Type B pancreatic cell (in vitro differentiated cells): ENCODE data around the gene RAD21L1. TPM values are rescaled to one million over a fixed set of nuclear protein-coding genes. Genes with fewer than 3 reads are reported as not detected.

Experiments
- DNase-seq: peaks from one replicate; pipeline ENCODE4 v3.0.0; 2021; ENCODE audit warnings: mixed read lengths; ENCODE audit not compliant: unreplicated experiment; ENCODE audit errors: extremely low spot score
- H3K27ac Mint-ChIP-seq: 2 replicates; pipeline ENCODE4 v1.8.0; 2021; ENCODE audit warnings: mild to moderate bottlenecking, mixed read lengths
- H3K27me3 Mint-ChIP-seq: 2 replicates; pipeline ENCODE4 v1.8.0; 2021; ENCODE audit warnings: mixed read lengths
- H3K36me3 Mint-ChIP-seq: 2 replicates; pipeline ENCODE4 v1.8.0; 2021; ENCODE audit warnings: mixed read lengths
- H3K4me1 Mint-ChIP-seq: one replicate; pipeline ENCODE4 v1.8.0; 2021; ENCODE audit warnings: mixed read lengths; ENCODE audit not compliant: unreplicated experiment
- H3K4me3 Mint-ChIP-seq: 2 replicates; pipeline ENCODE4 v1.8.0; 2021; ENCODE audit warnings: mild to moderate bottlenecking, mixed read lengths
- H3K9me3 Mint-ChIP-seq: 2 replicates; pipeline ENCODE4 v1.8.0; 2021; ENCODE audit warnings: mixed read lengths
- CTCF ChIP-seq: fragments of 200-600 bp; sonication (generic); conservative IDR thresholded peaks from 2 replicates; pipeline ENCODE4 v1.5.0; 2021; ENCODE audit warnings: antibody characterized with exemption, mild to moderate bottlenecking
- total RNA-seq: library from RNA; stranded (reverse); gene quantifications from 2 replicates; pipeline ENCODE4 v1.2.1, GENCODE V29; 2021; ENCODE audit warnings: low replicate concordance

RAD21L1 gene
- total RNA-seq, 1 donor from 2014 or later: not detected

- Mint-ChIP-seq H3K4me3 (no peak overlapping the region), H3K27me3 (peaks cover 3% of the 10 kb centered on the region), H3K9me3 (no peaks in the 10 kb centered on the region), H3K27ac (no peak overlapping the region), H3K4me1 (no peaks in the 10 kb centered on the region), H3K36me3 (no peaks in the 10 kb centered on the region)
- no peak for TF ChIP-seq CTCF
- DNase-seq: no peak
These were observed 68.0 kb downstream of the RAD21L1 start for GRCh38 chr20:1293641-1294379.

DNA sequence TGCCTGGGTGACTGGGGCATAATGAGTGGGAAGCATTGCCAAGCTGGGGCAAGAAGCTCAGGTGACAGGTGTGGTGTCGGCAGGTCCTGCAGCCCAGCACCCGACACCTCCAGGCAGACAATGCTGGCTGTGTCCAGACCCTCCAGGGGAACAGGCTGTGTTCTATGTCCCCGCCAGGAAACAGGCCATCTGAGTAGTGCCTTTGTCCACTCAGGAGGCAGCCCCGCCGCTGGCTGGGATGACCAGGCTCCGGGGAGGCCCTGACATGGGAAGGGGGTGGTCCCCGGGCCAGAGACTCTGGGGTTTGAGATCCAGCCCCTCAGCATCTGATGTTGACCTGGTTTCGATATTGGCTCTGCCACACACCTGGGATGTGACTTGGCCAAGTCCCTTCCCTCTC, 68.7 kb downstream of the RAD21L1 start:
- Mint-ChIP-seq H3K4me3 (no peak overlapping the region), H3K4me1 (no peaks in the 10 kb centered on the region), H3K9me3 (no peaks in the 10 kb centered on the region), H3K27me3 (peaks cover 3% of the 10 kb centered on the region), H3K36me3 (no peaks in the 10 kb centered on the region), H3K27ac (no peak overlapping the region)
- TF ChIP-seq CTCF: no peak
- DNase-seq: no peak

GRCh38 chr20:1295276-1295930, 69.6 kb downstream of the RAD21L1 start:
- Mint-ChIP-seq H3K4me3 (no peak overlapping the region), H3K9me3 (no peaks in the 10 kb centered on the region), H3K36me3 (no peaks in the 10 kb centered on the region), H3K27me3 (peaks cover 2% of the 10 kb centered on the region), H3K27ac (no peak overlapping the region), H3K4me1 (no peaks in the 10 kb centered on the region)
- no peak for DNase-seq
- no peak for TF ChIP-seq CTCF

DNA sequence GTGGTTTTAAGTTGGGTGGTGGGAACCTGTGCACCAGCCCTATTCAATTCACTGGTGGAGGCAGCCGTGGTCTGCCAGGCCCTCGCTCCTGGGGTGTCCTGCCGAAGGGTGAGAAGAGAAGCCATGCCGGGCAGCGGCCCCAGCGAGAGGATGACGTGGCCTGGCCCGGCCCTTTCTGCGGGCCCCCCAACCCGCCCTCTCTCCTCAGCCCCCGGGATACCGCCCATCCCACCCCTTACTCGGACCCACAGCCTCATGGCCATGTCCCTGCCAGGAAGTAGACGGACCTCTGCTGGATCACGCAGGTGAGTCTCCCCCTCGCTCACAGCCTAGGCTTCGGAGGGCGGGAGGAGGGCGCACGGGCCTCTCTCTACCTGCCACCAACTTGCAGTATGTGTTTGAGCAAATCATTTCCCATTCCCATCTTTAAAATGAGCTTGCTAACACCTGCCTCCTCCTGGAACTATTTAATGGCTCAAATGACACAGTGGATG, 70.3 kb downstream of the RAD21L1 start:
- DNase-seq: no peak
- no peak overlapping the region for H3K4me3 Mint-ChIP-seq
- TF ChIP-seq CTCF: no peak
- no peaks in the 10 kb centered on the region for H3K9me3 Mint-ChIP-seq
- H3K27me3 Mint-ChIP-seq: no peaks in the 10 kb centered on the region
- H3K27ac Mint-ChIP-seq: no peak overlapping the region
- H3K36me3 Mint-ChIP-seq: no peaks in the 10 kb centered on the region
- H3K4me1 Mint-ChIP-seq: no peaks in the 10 kb centered on the region

- H3K9me3 Mint-ChIP-seq: no peaks in the 10 kb centered on the region
- H3K4me1 Mint-ChIP-seq: no peaks in the 10 kb centered on the region
- H3K4me3 Mint-ChIP-seq: no peak overlapping the region
- DNase-seq: no peak
- H3K36me3 Mint-ChIP-seq: no peaks in the 10 kb centered on the region
- TF ChIP-seq CTCF: no peak
- no peak overlapping the region for H3K27ac Mint-ChIP-seq
- no peaks in the 10 kb centered on the region for H3K27me3 Mint-ChIP-seq
These were observed 71.1 kb downstream of the RAD21L1 start for GRCh38 chr20:1296922-1297321.
